Mammary epithelial cell (primary cell): ENCODE measurements around the gene PECR.

ENCODE experiments used
- EZH2 ChIP-seq: IDR thresholded peaks from 2 replicates; pipeline ENCODE4 v1.6.1; 2012; ENCODE audit warnings: low read length, inconsistent platforms, borderline replicate concordance
- TF ChIP-seq, protein P1 (sequence below), 2 donors: IDR thresholded peaks in 1 of 2; conservative IDR thresholded peaks in 1 of 2; 2 replicates each; pipeline ENCODE4 v1.5.1; 2011 to 2012; ENCODE audit warnings: inconsistent platforms in 2 of 2, low read length in 2 of 2, mild to moderate bottlenecking in 2 of 2, control low read depth in 1 of 2, low read depth in 1 of 2; ENCODE audit not compliant: insufficient read depth in 1 of 2; ENCODE audit errors: extremely low read depth in 1 of 2

GRCh38 chr2:216073773-216074172 is 7.8 kb downstream of the PECR start:
- TF ChIP-seq, protein P1, sequence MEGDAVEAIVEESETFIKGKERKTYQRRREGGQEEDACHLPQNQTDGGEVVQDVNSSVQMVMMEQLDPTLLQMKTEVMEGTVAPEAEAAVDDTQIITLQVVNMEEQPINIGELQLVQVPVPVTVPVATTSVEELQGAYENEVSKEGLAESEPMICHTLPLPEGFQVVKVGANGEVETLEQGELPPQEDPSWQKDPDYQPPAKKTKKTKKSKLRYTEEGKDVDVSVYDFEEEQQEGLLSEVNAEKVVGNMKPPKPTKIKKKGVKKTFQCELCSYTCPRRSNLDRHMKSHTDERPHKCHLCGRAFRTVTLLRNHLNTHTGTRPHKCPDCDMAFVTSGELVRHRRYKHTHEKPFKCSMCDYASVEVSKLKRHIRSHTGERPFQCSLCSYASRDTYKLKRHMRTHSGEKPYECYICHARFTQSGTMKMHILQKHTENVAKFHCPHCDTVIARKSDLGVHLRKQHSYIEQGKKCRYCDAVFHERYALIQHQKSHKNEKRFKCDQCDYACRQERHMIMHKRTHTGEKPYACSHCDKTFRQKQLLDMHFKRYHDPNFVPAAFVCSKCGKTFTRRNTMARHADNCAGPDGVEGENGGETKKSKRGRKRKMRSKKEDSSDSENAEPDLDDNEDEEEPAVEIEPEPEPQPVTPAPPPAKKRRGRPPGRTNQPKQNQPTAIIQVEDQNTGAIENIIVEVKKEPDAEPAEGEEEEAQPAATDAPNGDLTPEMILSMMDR (conservative IDR thresholded peaks at IDR 0.05 in 1 of 2, IDR thresholded peaks at IDR 0.05 in 1 of 2; ENCODE audit: extremely low read depth in 1 of 2, insufficient read depth in 1 of 2, low read depth in 1 of 2, low read length in 2 of 2): no peak
- TF ChIP-seq EZH2: no peak
